ENCODE data around the gene FXYD6.

FXYD6 gene

DNA sequence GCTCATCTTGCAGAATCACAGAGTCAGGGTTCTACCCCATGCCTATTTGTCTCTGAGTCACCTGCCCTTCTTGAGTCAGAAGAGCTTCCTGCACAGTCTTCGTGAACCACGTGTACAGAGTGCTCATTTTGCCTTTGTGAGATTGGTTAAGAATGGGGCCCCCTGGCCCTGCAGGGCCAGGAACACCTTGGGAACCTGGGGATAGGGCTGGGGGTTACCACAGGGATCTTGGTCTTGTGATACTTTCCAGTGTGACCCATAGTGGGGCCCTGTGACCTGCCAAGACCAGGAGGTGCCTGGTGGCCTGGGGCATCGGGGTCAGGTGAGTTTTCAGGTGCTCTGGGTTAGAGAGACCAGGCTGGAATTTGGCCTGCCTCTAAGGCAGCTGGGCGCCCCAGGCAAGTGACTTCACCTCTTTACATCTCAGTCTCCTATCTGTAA is 43.3 kb upstream of the FXYD6 start:
- Histone ChIP-seq H4K20me1 (ENCODE audit: insufficient read depth) (no peaks in the 10 kb centered on the region), H3K27me3 (ENCODE audit: insufficient read depth, low read depth) (no peaks in the 10 kb centered on the region), H3K9ac (no peak overlapping the region), H2AFZ (ENCODE audit: low read depth) (no peak overlapping the region), H3K79me2 (ENCODE audit: insufficient read depth, low read depth) (no peaks in the 10 kb centered on the region), H3K27ac (no peak overlapping the region), H3K36me3 (ENCODE audit: insufficient read depth) (no peaks in the 10 kb centered on the region), H3K4me2 (no peak overlapping the region), H3K4me3 (IDR thresholded peaks at IDR 0.05; ENCODE audit: insufficient read depth, low read depth, low read length) (no peak overlapping the region), H3K4me1 (ENCODE audit: low read depth, poor library complexity, severe bottlenecking) (no peaks in the 10 kb centered on the region)
- TF ChIP-seq CTCF (conservative IDR thresholded peaks at IDR 0.05; ENCODE audit: low read depth, low read length) = no peak

- H3K9ac ChIP-seq = no peak overlapping the region
- TF ChIP-seq CTCF (conservative IDR thresholded peaks at IDR 0.05; ENCODE audit: low read depth, low read length) = no peak
- no peak overlapping the region for H3K27ac ChIP-seq
- H3K4me2 ChIP-seq = no peak overlapping the region
- H4K20me1 ChIP-seq (ENCODE audit: insufficient read depth) = no peaks in the 10 kb centered on the region
- H3K27me3 ChIP-seq (ENCODE audit: insufficient read depth, low read depth) = no peaks in the 10 kb centered on the region
- no peaks in the 10 kb centered on the region for H3K36me3 ChIP-seq (ENCODE audit: insufficient read depth)
- H3K79me2 ChIP-seq (ENCODE audit: insufficient read depth, low read depth) = no peaks in the 10 kb centered on the region
- no peak overlapping the region for H3K4me3 ChIP-seq (IDR thresholded peaks at IDR 0.05; ENCODE audit: insufficient read depth, low read depth, low read length)
- H3K4me1 ChIP-seq (ENCODE audit: low read depth, poor library complexity, severe bottlenecking) = no peaks in the 10 kb centered on the region
- no peak overlapping the region for H2AFZ ChIP-seq (ENCODE audit: low read depth)
Measured at GRCh38 chr11:117919341-117919740, 42.9 kb upstream of the FXYD6 start.

DNA sequence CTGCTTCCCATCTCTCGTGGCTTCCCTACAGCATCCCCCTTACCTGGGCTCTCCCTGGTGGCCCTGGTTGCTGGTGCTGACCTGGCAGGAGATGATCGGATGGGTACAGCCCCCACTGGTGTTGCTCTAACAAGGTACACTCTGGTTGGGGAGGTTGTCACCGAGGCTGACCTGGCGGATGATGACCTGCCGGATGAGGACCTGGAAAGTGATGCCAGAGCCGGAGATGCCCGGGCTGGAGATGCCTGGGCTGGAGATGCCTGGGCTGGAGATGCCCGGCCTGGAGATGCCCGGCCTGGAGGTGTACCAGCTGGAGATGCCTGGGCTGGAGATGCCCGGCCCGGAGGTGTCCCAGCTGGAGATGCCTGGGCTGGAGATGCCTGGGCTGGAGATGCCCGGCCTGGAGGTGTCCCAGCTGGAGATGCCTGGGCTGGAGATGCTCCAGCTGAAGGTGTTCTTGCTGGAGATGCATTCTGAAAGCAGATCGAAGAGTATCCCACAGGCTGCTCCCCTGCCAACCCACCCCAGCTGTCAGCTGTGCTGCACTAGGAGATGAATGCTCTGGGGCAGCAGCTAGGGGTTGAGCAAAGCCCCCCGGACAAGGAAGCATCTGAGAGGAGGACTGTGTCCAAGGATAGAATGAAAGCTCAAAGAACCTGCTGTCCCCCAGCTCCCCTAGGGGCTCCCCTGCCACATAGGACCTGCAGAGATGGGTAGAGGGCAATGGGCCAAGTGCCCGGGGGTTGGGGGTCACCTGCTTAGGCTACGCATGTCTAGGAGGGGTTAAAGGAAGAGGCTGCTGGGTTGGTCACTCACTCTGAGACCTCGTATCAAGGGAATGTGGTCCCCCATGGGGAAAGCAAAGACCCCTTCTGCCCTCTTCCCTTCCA is 42.2 kb upstream of the FXYD6 start:
- Histone ChIP-seq H3K79me2 (ENCODE audit: insufficient read depth, low read depth) (no peaks in the 10 kb centered on the region), H3K4me3 (IDR thresholded peaks at IDR 0.05; ENCODE audit: insufficient read depth, low read depth, low read length) (no peak overlapping the region), H3K27ac (no peak overlapping the region), H3K4me2 (no peak overlapping the region), H3K4me1 (ENCODE audit: low read depth, poor library complexity, severe bottlenecking) (no peaks in the 10 kb centered on the region), H2AFZ (ENCODE audit: low read depth) (no peak overlapping the region), H3K36me3 (ENCODE audit: insufficient read depth) (no peaks in the 10 kb centered on the region), H3K27me3 (ENCODE audit: insufficient read depth, low read depth) (no peaks in the 10 kb centered on the region), H3K9ac (no peak overlapping the region), H4K20me1 (ENCODE audit: insufficient read depth) (no peaks in the 10 kb centered on the region)
- TF ChIP-seq CTCF (conservative IDR thresholded peaks at IDR 0.05; ENCODE audit: low read depth, low read length) = no peak

GRCh38 chr11:117917591-117918151 is 41.2 kb upstream of the FXYD6 start:
- TF ChIP-seq CTCF (conservative IDR thresholded peaks at IDR 0.05; ENCODE audit: low read depth, low read length) = no peak
- H3K27me3 ChIP-seq (ENCODE audit: insufficient read depth, low read depth) = no peaks in the 10 kb centered on the region

More at GRCh38 chr11:117917591-117918151, 41.2 kb upstream of the FXYD6 start:
- Histone ChIP-seq H3K4me2 (no peak overlapping the region), H3K4me1 (ENCODE audit: low read depth, poor library complexity, severe bottlenecking) (no peaks in the 10 kb centered on the region), H3K79me2 (ENCODE audit: insufficient read depth, low read depth) (no peaks in the 10 kb centered on the region), H3K27ac (no peak overlapping the region), H3K4me3 (IDR thresholded peaks at IDR 0.05; ENCODE audit: insufficient read depth, low read depth, low read length) (no peak overlapping the region), H2AFZ (ENCODE audit: low read depth) (no peak overlapping the region), H3K9ac (no peak overlapping the region), H4K20me1 (ENCODE audit: insufficient read depth) (no peaks in the 10 kb centered on the region), H3K36me3 (ENCODE audit: insufficient read depth) (no peaks in the 10 kb centered on the region)

Measured in KMS-11 (cell line).